HCT116 (cell line): ENCODE data around the gene CDR2L. TPM values are rescaled to one million over a fixed set of nuclear protein-coding genes. Genes with fewer than 3 reads are reported as not detected.

ENCODE experiments used
- ATAC-seq: fragments of 200-7000 bp; cut with Tn5 transposase; 2 replicates; pipeline ENCODE4 v1.9.1; 2020; ENCODE audit warnings: mild to moderate bottlenecking, moderate library complexity
- BruUV-seq: library from RNA; stranded (reverse); fragments of 400-500 nt; replicated peaks from 2 replicates; lab custom pipeline; 2021; lab: Mats Ljungman, UMichigan
- CTCF ChIA-PET: fragments of 300-600 bp; sonication (Branson Sonifier 250); formaldehyde crosslinking; loops from one replicate; lab custom pipeline; 2021; ENCODE audit warnings: antibody characterized with exemption; lab: Charles Lee
- POLR2A ChIA-PET: fragments of 300-600, 350-600 bp; sonication (Branson Sonifier 250); formaldehyde crosslinking; loops from one replicate; lab custom pipeline; 2021; ENCODE audit warnings: antibody characterized with exemption; lab: Charles Lee
- RAD21 ChIA-PET, 2 experiments: fragments of 300-600 bp; sonication (Branson Sonifier 250); formaldehyde crosslinking; loops; one replicate each; lab custom pipeline; 2023; ENCODE audit warnings: low total read pairs in 2 of 2; ENCODE audit not compliant: uncharacterized antibody in 2 of 2, unreplicated experiment in 2 of 2, low non-redundant PET in 1 of 2; lab: Charles Lee
- DNase-seq: peaks from one replicate; pipeline ENCODE4 v3.0.0-alpha.2; 2010; ENCODE audit warnings: low read depth, low spot score
- H2AFZ ChIP-seq: fragments of 200-600 bp; shearing (Covaris generic), sonication (generic); 2 replicates; pipeline ENCODE4 v1.6.1; 2017; ENCODE audit warnings: low read depth, mixed run types, mixed read lengths, antibody characterized with exemption, low read length; ENCODE audit not compliant: poor library complexity, severe bottlenecking
- H3K27ac ChIP-seq: 2 replicates; pipeline ENCODE4 v1.5.1; 2012; ENCODE audit warnings: low read depth, low read length
- H3K27me3 ChIP-seq: fragments of 200-600 bp; sonication (generic); 2 replicates; pipeline ENCODE4 v1.6.1; 2016; ENCODE audit warnings: mixed run types, low read length, mixed read lengths; ENCODE audit not compliant: insufficient read depth
- H3K36me3 ChIP-seq, 2 experiments: fragments of 200-500 bp in 1 of 2; fragments of 200-600 bp in 1 of 2; sonication (Bioruptor generic) in 1 of 2; sonication (generic) in 1 of 2; 2 replicates each; pipeline versions ENCODE4 v1.5.1 to v1.6.1; 2014 to 2016; ENCODE audit warnings: low read length in 2 of 2, inconsistent platforms in 1 of 2, mixed read lengths in 1 of 2, mixed run types in 1 of 2; ENCODE audit not compliant: insufficient read depth in 2 of 2, control insufficient read depth in 1 of 2
- H3K4me1 ChIP-seq, 2 experiments: fragments of 200-600 bp in 1 of 2; sonication (generic) in 1 of 2; 2 replicates each; pipeline versions ENCODE4 v1.5.1 to v1.6.1; 2012 to 2017; ENCODE audit warnings: low read length in 2 of 2, inconsistent platforms in 1 of 2, mild to moderate bottlenecking in 1 of 2, mixed read lengths in 1 of 2, mixed run types in 1 of 2, moderate library complexity in 1 of 2; ENCODE audit not compliant: insufficient read depth in 2 of 2, control insufficient read depth in 1 of 2
- H3K4me2 ChIP-seq: fragments of 200-600 bp; sonication (generic); 2 replicates; pipeline ENCODE4 v1.6.1; 2017; ENCODE audit warnings: mixed run types, low read length, mixed read lengths
- H3K4me3 ChIP-seq, 2 experiments: fragments of 200-600 bp in 1 of 2; sonication (generic) in 1 of 2; replicated peaks in 1 of 2; 2 replicates each; pipeline ENCODE4 v1.5.1; 2011 to 2016; ENCODE audit warnings: low read length in 2 of 2, control low read depth in 1 of 2, low read depth in 1 of 2, mild to moderate bottlenecking in 1 of 2, mixed read lengths in 1 of 2, mixed run types in 1 of 2
- H3K79me2 ChIP-seq: fragments of 200-600 bp; sonication (generic); 2 replicates; pipeline ENCODE4 v1.6.1; 2017; ENCODE audit warnings: mild to moderate bottlenecking, mixed run types, low read length, moderate library complexity, mixed read lengths; ENCODE audit not compliant: insufficient read depth
- H3K9ac ChIP-seq: fragments of 200-600 bp; sonication (generic); 2 replicates; pipeline ENCODE4 v1.6.1; 2016; ENCODE audit warnings: low read length, mixed read lengths
- H3K9me2 ChIP-seq: fragments of 200-600 bp; sonication (generic), shearing (Covaris generic); 2 replicates; pipeline ENCODE4 v1.6.1; 2017; ENCODE audit warnings: mixed run types, mild to moderate bottlenecking, moderate library complexity; ENCODE audit not compliant: insufficient read depth
- H3K9me3 ChIP-seq, 2 experiments: fragments of 200-500 bp in 1 of 2; fragments of 200-600 bp in 1 of 2; sonication (Bioruptor generic) in 1 of 2; sonication (generic) in 1 of 2; 2 replicates each; pipeline ENCODE4 v1.6.1; 2014 to 2017; ENCODE audit warnings: low read length in 2 of 2, mixed read lengths in 2 of 2, inconsistent platforms in 1 of 2, low read depth in 1 of 2, mild to moderate bottlenecking in 1 of 2, mixed run types in 1 of 2, moderate library complexity in 1 of 2; ENCODE audit not compliant: control insufficient read depth in 1 of 2, insufficient read depth in 1 of 2
- H4K20me1 ChIP-seq: fragments of 200-600 bp; sonication (generic), shearing (Covaris generic); 2 replicates; pipeline ENCODE4 v1.6.1; 2017; ENCODE audit warnings: mixed run types, mild to moderate bottlenecking, moderate library complexity; ENCODE audit not compliant: insufficient read depth
- CEBPB ChIP-seq: IDR thresholded peaks from 2 replicates; pipeline ENCODE4 v1.6.1; 2012; ENCODE audit warnings: low read depth
- CTCF ChIP-seq, 3 experiments: fragments of 200-600 bp in 1 of 3; sonication (generic) in 1 of 3; IDR thresholded peaks in 2 of 3; conservative IDR thresholded peaks in 1 of 3; 2 replicates each; pipeline ENCODE4 v1.5.1; 2012 to 2017; ENCODE audit warnings: low read depth in 2 of 3, low read length in 2 of 3, antibody characterized with exemption in 1 of 3, borderline replicate concordance in 1 of 3, control low read depth in 1 of 3, mild to moderate bottlenecking in 1 of 3, mixed read lengths in 1 of 3, mixed run types in 1 of 3, moderate library complexity in 1 of 3; ENCODE audit not compliant: insufficient read depth in 1 of 3
- EZH2 ChIP-seq: fragments of 200-600 bp; sonication (generic); IDR thresholded peaks from 2 replicates; pipeline ENCODE4 v1.6.1; 2017; ENCODE audit warnings: antibody characterized with exemption, mixed run types
- FOSL1 ChIP-seq: IDR thresholded peaks from 2 replicates; pipeline ENCODE4 v1.6.1; 2012; ENCODE audit warnings: low read depth
- JUND ChIP-seq: IDR thresholded peaks from 2 replicates; pipeline ENCODE4 v1.6.1; 2012
- MAX ChIP-seq: IDR thresholded peaks from 2 replicates; pipeline ENCODE4 v1.6.1; 2012
- REST ChIP-seq: IDR thresholded peaks from 2 replicates; pipeline ENCODE4 v1.6.1; 2012; ENCODE audit warnings: low read depth
- SP1 ChIP-seq: IDR thresholded peaks from 2 replicates; pipeline ENCODE4 v1.6.1; 2012; ENCODE audit warnings: low read depth
- intact Hi-C: fragments of 100-400 bp; cut with micrococcal nuclease; formaldehyde crosslinking; loops from 2 replicates; pipeline ENCODE4 v1.10.0; 2022
- total RNA-seq: library from RNA; stranded (reverse); gene quantifications from one replicate; pipeline ENCODE4 v1.2.1, GENCODE V29; 2021; ENCODE audit not compliant: unreplicated experiment

CDR2L gene
- total RNA-seq, 1 experiment from 2014 or later: 26.5 TPM

GRCh38 chr17:74954115-74954514 lies 33.3 kb upstream of the CDR2L start:
- Histone ChIP-seq H4K20me1 (no peaks in the 10 kb centered on the region), H3K4me2 (no peak overlapping the region), H3K36me3 (no peaks in the 10 kb centered on the region), H3K9ac (no peak overlapping the region), H2AFZ (no peak overlapping the region), H3K4me1 (peaks cover 2 to 16% of the 10 kb centered on the region in 2 experiments; a peak in 3 of 4 replicates), H3K79me2 (no peaks in the 10 kb centered on the region), H3K27me3 (no peaks in the 10 kb centered on the region), H3K4me3 (no peak overlapping the region), H3K9me3 (no peaks in the 10 kb centered on the region), H3K27ac (no peak overlapping the region), H3K9me2 (no peaks in the 10 kb centered on the region)
- ChIA-PET CTCF (no interaction called here), POLR2A (no interaction called here), RAD21 (interaction anchor here in 1 of 2 experiments (1.2 kb wide), 1 partner anchor 18 kb away, joined by 3 read pairs; the partner anchor contains the start of gene HID1)
- DNase-seq (no peak), ATAC-seq (no peak)
- intact Hi-C loops: no loop called here
- TF ChIP-seq MAX (no peak), CEBPB (no peak), EZH2 (no peak), FOSL1 (no peak), CTCF (IDR thresholded peaks at IDR 0.05 in 2 of 3, conservative IDR thresholded peaks at IDR 0.05 in 1 of 3; ENCODE audit: borderline replicate concordance in 1 of 3, insufficient read depth in 1 of 3, low read depth in 2 of 3, low read length in 2 of 3) (no peak)
- BruUV-seq: no TSS peak

- intact Hi-C loops: loop anchor here (5.0 kb wide), 1 partner anchor 83 kb away; the partner anchor contains the start of gene FDXR
- Histone ChIP-seq H3K27me3 (no peaks in the 10 kb centered on the region), H3K79me2 (no peaks in the 10 kb centered on the region), H3K4me2 (no peak overlapping the region), H3K36me3 (no peaks in the 10 kb centered on the region), H4K20me1 (no peaks in the 10 kb centered on the region), H3K9ac (no peak overlapping the region), H3K9me3 (no peaks in the 10 kb centered on the region), H2AFZ (no peak overlapping the region), H3K9me2 (no peaks in the 10 kb centered on the region), H3K4me1 (peaks cover 2 to 16% of the 10 kb centered on the region in 2 experiments; a peak in 3 of 4 replicates), H3K4me3 (no peak overlapping the region), H3K27ac (no peak overlapping the region)
- ChIA-PET POLR2A (no interaction called here), RAD21 (no interaction called here), CTCF (interaction anchor here (1.1 kb wide), 1 partner anchor 31 kb away, joined by 3 read pairs; the partner anchor contains the start of gene OTOP2)
- no peak for TF ChIP-seq SP1
- no peak for TF ChIP-seq CTCF (IDR thresholded peaks at IDR 0.05 in 2 of 3, conservative IDR thresholded peaks at IDR 0.05 in 1 of 3; ENCODE audit: borderline replicate concordance in 1 of 3, insufficient read depth in 1 of 3, low read depth in 2 of 3, low read length in 2 of 3)
- no peak for TF ChIP-seq REST
- TF ChIP-seq JUND: no peak
- DNase-seq (no peak), ATAC-seq (no peak)
- BruUV-seq: no TSS peak
These were observed 32.6 kb upstream of the CDR2L start for GRCh38 chr17:74954665-74955421.
